Stimulated activated CD4-positive, alpha-beta T cell treated with anti-CD3 and anti-CD28 coated beads, Interleukin-1b, Interleukin-23, amount 100 ng/mL, for 48 hours (primary cell): Measurements from ENCODE around the gene VPREB3.

Experiments used
- DNase-seq: peaks from one replicate; pipeline ENCODE4 v3.0.0-alpha.2; 2020

Gene VPREB3

GRCh38 chr22:23754220-23754919 lies at the start of gene VPREB3:
Gene VPREB3, minus strand, starts transcription at chr22:23754425. Its CDS starts 62 bp downstream, at chr22:23754363.
- no peak for DNase-seq

DNA sequence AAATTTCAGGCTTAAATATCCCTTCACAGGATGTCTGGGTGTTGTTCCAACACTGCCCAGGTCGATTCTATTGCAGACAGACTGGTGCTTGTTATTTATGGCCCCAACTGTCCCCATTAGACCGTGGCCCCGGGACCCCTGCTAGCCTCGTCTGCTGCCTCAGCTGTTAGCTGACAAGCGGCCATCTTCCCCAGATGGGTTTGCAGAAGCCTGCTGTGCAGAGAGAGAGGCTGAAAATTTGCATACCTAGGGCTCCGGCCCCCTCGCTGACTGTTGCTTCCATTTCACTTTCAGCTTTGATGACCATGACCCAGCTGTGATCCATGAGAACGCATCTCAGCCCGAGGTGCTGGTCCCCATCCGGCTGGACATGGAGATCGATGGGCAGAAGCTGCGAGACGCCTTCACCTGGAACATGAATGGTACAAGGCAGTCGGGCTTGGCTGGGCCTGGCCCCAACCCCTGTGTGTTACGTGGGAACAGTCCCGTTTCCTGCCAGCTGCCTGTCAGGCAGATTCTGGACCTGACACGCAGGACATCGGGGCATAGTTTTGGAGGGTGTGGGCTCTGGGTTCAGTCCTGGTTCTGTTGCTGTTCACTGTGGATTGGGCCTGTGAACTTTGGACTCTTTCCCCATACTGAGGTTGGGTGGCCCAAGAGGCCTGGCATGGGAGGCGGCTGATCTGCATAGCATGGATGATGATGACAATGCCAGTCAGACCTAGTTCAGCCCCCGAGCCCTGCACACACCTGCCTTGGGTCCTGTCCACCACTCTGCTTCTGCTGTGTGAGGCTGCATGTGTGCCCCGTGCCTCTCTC lies 49.0 kb upstream of the VPREB3 start:
- DNase-seq, result no peak

GRCh38 chr22:23801886-23802377 lies 47.7 kb upstream of the VPREB3 start:
- no peak for DNase-seq

GRCh38 chr22:23801238-23801821 lies 47.1 kb upstream of the VPREB3 start:
- no peak for DNase-seq

DNA sequence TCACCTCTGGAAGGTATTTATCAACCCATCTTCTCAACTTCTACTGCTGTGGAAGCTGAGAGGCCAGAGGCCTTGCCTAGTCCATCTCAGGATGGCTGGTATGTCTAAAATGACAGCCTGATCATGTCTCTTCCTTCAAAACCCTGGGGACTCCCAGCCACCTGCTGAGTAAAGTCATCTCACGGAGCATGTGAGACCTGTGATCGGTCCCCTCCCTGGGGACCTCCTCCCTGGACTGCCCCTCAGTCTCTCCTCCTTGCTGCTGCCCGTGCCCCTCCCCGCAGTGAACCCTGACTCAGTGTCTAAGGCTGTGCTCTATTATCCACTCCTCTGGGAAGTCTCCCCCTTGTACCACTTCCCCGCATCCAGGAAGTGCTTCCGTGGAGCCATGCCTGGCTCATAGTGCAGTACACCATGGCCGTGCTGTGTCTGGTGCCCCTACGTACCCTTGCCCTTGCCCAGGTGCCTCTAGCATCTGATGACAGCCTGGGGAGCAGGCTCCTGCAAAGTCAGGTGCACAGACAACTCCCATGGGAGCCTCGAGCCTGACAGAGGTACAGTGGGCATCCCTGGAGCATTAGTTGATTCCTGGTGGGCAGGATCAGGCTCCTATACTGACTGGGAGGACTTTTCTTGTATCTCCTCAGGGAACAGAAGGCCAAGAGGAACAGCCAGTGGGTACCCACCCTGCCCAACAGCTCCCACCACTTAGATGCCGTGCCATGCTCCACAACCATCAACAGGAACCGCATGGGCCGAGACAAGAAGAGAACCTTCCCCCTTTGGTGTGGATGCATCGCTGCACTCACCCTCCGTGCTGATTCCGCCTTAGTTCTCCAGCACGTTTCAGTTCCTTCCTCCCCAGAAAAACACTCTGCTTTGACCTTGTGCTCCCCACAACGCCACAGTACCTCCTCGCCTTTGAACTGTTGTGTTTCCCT lies 46.3 kb upstream of the VPREB3 start:
- no peak for DNase-seq

- no peak for DNase-seq
These were observed 42.2 kb upstream of the VPREB3 start for GRCh38 chr22:23796461-23796860.

DNA sequence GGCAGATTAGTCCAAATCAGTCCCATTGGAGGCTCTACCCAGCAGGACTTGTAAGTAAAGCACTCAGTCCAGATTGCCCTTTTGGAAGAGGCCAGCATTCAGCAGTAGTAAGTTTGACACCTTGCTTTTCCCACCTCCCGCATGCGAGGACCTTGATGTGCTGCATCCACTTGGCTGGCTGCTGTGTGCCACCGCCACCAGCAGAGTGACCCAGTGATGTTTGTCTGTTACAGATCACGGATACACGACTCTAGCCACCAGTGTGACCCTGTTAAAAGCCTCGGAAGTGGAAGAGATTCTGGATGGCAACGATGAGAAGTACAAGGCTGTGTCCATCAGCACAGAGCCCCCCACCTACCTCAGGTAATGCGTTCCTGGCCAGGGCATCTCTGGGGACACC lies 39.1 kb upstream of the VPREB3 start:
- no peak for DNase-seq

DNA sequence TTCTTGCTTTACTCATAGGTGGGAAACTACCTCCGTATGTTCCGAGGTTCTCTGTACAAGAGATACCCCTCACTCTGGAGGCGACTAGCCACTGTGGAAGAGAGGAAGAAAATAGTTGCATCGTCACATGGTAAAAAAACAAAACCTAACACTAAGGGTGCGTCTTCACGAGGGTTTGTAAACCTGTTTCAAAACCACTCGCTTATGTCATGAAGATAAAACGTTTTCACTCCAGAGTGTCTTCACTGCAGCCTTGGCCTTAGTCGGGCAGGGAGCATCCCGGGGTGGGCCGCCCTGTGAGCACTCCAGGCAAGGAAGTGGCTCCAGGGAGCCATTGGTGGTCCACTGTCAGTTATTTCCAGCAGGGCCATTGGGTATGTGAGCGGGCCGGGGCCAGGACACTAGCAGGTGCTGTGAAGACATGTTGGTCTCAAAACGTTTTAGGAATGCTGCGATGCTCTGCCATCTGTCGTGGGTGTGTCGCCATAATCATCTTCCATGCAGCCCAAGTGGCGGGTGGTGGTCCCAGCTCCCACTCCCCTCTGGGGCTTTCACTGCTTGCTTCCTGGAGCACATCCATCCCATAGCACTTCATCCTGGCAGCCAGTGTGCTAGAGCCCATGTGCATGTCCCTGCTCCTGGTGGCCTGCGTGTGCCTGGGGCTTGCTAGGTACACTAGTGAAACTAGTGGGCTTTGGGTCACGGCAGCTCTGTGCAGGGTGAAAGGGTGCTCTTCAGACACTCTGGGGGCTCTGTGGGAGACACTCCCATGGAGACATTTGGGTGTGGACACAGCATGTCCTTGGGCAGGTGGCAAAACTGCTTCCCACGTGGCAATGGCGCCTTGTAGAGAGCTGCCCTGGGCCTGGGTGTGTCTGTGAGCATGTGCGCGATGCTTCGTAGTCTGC lies 37.8 kb upstream of the VPREB3 start:
- DNase-seq, result no peak

DNA sequence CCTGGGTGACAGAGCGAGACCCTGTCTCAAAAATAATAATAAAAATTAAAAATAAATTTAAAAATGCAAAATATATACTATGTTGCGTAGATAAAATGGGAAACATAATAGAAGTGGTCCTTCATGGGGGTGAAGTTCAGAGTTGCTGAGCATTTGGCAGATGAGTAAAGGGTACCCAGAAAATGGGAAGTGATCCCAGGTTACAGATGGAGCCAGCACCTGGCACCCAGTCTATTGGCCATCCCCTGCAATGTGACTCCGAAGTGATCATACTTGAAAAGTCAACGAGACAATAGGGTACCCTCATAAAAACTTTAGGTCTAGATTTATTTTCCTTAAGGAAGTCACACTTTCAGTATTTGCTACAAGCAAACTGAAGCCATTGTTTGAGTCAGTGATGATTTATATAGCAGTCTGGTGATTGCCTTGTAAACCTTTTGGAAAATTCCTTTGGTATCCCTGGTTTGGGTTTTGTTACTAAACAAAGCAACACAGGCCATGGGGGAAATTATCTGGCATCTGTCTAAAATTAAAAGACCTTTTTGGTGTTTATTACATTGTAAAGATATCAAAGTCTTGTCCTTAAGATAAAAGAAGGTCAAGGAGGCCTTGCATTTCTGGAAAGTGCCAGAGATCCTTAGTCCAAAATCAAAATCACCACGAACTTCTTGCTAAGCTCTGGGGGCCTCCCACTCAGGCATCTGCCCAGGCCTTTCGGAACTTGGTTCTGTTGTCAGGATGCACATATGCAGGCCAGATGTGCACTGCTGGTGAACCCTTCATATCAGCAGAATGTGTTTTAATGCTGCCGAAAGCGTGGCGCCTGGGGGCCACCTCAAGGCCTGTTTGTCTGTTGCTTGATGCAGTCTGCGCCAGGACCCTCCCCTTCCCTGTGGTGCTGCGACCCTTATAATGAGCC lies 36.9 kb upstream of the VPREB3 start:
- DNase-seq, result no peak

- no peak for DNase-seq
These were observed 35.4 kb upstream of the VPREB3 start for GRCh38 chr22:23789638-23790037.

DNA sequence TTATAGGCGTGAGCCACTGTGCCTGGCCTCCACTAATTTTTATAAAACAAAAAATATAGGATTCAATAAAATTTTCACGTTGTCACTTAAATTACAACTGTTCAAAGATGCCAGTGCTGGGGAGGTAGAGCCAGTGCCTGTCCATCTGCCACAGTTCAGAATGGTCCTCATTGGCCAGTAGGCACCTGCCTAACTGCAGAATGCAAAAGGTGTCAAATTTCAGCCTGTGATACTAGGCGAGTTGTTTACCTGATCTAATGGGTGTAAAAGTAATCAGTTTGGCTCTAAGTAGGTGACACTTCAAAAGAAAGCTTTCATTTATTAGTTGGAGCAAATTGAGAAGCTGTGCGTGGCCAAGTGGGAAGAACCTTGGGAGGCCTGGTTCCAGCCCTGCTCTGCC lies 34.9 kb upstream of the VPREB3 start:
- no peak for DNase-seq

DNA sequence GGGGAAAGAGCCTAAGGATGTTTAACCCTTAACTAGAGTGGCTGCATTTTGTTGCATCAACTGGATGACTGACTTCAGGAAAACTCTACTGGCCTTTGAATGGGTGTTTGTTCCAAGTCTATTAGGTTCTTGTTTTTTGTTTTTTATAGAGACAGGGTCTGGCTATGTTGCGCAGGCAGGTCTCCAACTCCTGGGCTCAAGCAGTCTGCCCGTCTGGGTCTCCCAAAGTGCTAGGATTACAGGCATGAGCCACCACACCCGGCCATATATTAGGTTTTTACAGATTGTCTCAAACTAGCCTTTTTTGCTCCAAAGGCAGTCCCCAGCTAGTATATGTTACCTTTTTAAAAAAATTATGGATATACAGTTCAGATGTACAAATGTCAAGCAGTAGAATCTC lies 33.7 kb upstream of the VPREB3 start:
- no peak for DNase-seq

GRCh38 chr22:23787600-23787896 lies 33.3 kb upstream of the VPREB3 start:
- DNase-seq, result no peak

- DNase-seq, result peak; percentile 88
These were observed 32.8 kb upstream of the VPREB3 start, which contains the start of gene SMARCB1 for GRCh38 chr22:23786752-23787599. Gene SMARCB1, plus strand, starts transcription at chr22:23786966. Its CDS starts 204 bp downstream, at chr22:23787170.

DNA sequence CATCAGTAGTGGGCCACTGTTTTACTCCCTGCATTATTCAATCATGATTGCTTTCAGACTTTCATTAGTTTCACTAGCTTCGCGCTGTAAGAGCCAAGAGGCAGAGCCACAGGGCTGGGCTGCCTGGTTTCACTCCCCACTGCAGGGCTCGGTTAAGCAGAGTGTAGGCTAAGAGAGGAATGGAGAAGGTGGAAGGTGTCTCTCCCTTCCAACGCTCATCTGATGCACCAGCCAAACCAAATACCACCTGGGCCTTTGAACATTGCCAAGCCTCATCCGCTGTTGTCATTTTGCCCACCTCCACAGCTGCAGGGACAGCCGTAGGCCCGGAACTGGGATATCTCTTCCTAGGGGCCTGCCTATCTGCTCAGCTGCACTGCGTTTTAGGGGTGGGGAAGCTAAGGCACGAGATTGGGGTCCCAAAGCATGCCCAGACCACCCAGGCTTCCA lies 32.1 kb upstream of the VPREB3 start:
- no peak for DNase-seq

DNA sequence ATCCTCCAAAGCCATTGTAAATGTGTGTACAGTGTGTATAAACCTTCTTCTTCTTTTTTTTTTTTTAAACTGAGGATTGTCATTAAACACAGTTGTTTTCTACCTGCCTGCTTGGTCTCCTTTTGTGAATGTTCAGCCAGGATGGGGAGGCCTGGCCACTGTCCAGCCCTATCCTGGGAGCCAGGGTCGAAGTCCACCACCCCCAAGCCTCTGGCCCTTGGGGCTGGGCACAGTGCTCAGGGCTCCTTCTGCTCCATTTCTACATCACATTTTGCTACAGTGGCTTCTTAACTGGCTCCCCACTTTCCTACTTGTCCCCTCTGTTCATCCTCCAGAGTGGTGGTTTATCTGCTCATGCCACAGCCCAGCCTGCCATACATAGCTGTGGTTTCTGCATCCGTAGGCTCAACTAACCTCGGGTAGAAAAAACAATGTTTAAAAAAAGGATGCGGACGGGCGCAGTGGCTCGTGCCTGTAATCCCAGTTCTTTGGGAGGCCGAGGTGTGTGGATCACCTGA lies 30.0 kb upstream of the VPREB3 start:
- DNase-seq, result no peak

DNA sequence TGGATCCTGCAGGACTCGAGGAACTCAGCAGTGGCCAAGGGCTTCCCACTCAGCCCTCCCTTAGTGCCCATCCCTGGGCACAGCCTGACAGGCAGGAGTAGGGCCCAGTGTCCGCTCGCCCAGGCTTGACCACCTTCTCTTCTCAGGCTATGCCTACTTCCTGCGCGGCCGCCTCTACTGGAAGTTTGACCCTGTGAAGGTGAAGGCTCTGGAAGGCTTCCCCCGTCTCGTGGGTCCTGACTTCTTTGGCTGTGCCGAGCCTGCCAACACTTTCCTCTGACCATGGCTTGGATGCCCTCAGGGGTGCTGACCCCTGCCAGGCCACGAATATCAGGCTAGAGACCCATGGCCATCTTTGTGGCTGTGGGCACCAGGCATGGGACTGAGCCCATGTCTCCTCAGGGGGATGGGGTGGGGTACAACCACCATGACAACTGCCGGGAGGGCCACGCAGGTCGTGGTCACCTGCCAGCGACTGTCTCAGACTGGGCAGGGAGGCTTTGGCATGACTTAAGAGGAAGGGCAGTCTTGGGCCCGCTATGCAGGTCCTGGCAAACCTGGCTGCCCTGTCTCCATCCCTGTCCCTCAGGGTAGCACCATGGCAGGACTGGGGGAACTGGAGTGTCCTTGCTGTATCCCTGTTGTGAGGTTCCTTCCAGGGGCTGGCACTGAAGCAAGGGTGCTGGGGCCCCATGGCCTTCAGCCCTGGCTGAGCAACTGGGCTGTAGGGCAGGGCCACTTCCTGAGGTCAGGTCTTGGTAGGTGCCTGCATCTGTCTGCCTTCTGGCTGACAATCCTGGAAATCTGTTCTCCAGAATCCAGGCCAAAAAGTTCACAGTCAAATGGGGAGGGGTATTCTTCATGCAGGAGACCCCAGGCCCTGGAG lies 29.3 kb upstream of the VPREB3 start:
- no peak for DNase-seq

DNA sequence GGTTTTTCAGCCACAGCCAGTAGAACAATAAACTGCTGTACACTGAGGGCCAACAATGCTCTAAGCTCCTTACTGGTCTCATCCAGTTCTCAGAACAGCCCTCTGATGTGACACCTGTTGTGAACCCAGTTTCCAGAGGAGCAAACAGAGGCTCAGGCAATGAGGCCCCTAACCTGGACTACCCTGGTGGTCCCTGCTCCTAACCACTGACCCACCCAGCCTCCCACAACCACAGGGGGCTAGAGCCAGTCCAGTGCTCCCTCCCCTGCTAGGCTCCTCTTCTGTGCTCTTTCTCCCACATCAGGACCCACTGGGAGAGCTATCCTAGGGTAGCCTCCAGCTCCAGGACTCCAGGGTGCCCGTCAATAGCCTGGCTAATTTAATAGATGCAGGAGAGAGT lies 28.5 kb upstream of the VPREB3 start:
- no peak for DNase-seq
